SK-N-MC (cell line): ENCODE data around the gene ZBTB20.

Source experiments
- EZH2 ChIP-seq: fragments of 200-600 bp; sonication (generic); IDR thresholded peaks from one replicate; pipeline ENCODE4 v1.6.1; 2017; ENCODE audit warnings: antibody characterized with exemption
- POLR2AphosphoS5 ChIP-seq: IDR thresholded peaks from 2 replicates; pipeline ENCODE4 v1.6.1; 2012; ENCODE audit warnings: mild to moderate bottlenecking, low read depth, low read length, borderline replicate concordance

DNA sequence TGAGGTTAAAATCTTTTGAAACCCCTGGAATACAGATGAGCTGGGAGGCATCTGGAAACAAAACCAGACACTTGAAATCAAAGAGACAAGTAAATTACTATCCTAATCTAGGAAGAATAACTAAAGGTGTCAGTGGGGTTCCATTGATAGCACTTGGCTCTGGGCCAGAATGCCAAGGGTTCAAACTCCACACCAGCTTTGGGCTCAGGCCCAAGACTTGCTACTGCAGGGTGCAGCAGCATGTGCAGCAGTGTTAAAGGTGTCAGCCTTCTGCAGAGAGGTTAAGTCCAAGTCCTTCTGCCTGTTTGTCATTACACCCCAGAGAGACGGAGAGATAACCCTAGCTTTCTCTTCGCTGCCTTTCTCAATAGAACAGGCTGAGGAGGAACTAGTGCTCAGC is 579.3 kb downstream of the ZBTB20 start:
- TF ChIP-seq POLR2AphosphoS5 (no peak), EZH2 (no peak)
